ENCODE results near the gene EXOC6B. TPM values are rescaled to one million over a fixed set of nuclear protein-coding genes. Genes with fewer than 3 reads are reported as not detected.
"Not testable (repeated sequence)": the region's sequence is repeated elsewhere in the genome, so short reads cannot be mapped to it uniquely, and the experiment has no call there.

EXOC6B gene
- total RNA-seq, 4 donors from 2014 or later: 54.9 to 93.7 (median 64.6) TPM

- no peak for DNase-seq
- Histone ChIP-seq H3K27me3 (no peaks in the 10 kb centered on the region), H3K27ac (no peak overlapping the region), H3K4me1 (no peaks in the 10 kb centered on the region), H3K9me3 (no peaks in the 10 kb centered on the region), H3K36me3 (no peaks in the 10 kb centered on the region), H3K4me3 (no peak overlapping the region)
- TF ChIP-seq CTCF (IDR thresholded peaks at IDR 0.05): no peak
- no peak for TF ChIP-seq POLR2A (IDR thresholded peaks at IDR 0.05)
These were observed 287.3 kb downstream of the EXOC6B start for GRCh38 chr2:72538486-72538885.

GRCh38 chr2:72535586-72535985 lies 290.2 kb downstream of the EXOC6B start:
- not testable (repeated sequence) for DNase-seq

GRCh38 chr2:72533765-72534164 lies 292.1 kb downstream of the EXOC6B start:
- no peaks in the 10 kb centered on the region for H3K36me3 ChIP-seq
- H3K4me1 ChIP-seq: no peaks in the 10 kb centered on the region
- DNase-seq: no peak
- no peak overlapping the region for H3K4me3 ChIP-seq
- no peak overlapping the region for H3K27ac ChIP-seq
- no peak for TF ChIP-seq CTCF (IDR thresholded peaks at IDR 0.05)
- TF ChIP-seq POLR2A (IDR thresholded peaks at IDR 0.05): no peak
- H3K9me3 ChIP-seq: no peaks in the 10 kb centered on the region
- H3K27me3 ChIP-seq: no peaks in the 10 kb centered on the region

More at GRCh38 chr2:72535586-72535985, 290.2 kb downstream of the EXOC6B start:
- not testable (repeated sequence) for H3K4me1 ChIP-seq, H3K9me3 ChIP-seq, H3K27ac ChIP-seq, H3K27me3 ChIP-seq, H3K36me3 ChIP-seq, H3K4me3 ChIP-seq

- H3K4me1 ChIP-seq: no peaks in the 10 kb centered on the region
- no peaks in the 10 kb centered on the region for H3K27me3 ChIP-seq
- no peak for DNase-seq
- no peak overlapping the region for H3K4me3 ChIP-seq
- no peaks in the 10 kb centered on the region for H3K9me3 ChIP-seq
- TF ChIP-seq POLR2A (IDR thresholded peaks at IDR 0.05): no peak
- no peak for TF ChIP-seq CTCF (IDR thresholded peaks at IDR 0.05)
- H3K27ac ChIP-seq: no peak overlapping the region
- H3K36me3 ChIP-seq: no peaks in the 10 kb centered on the region
These were observed 298.4 kb downstream of the EXOC6B start for GRCh38 chr2:72527424-72527823.

GRCh38 chr2:72526623-72527022 lies 299.2 kb downstream of the EXOC6B start:
- H3K9me3 ChIP-seq: no peaks in the 10 kb centered on the region
- H3K4me1 ChIP-seq: no peaks in the 10 kb centered on the region
- no peaks in the 10 kb centered on the region for H3K27me3 ChIP-seq
- no peak for TF ChIP-seq POLR2A (IDR thresholded peaks at IDR 0.05)
- TF ChIP-seq CTCF (IDR thresholded peaks at IDR 0.05): no peak
- no peak overlapping the region for H3K4me3 ChIP-seq
- no peaks in the 10 kb centered on the region for H3K36me3 ChIP-seq
- DNase-seq: no peak
- H3K27ac ChIP-seq: no peak overlapping the region

- no peak overlapping the region for H3K27ac ChIP-seq
- no peak for TF ChIP-seq CTCF (IDR thresholded peaks at IDR 0.05)
- no peaks in the 10 kb centered on the region for H3K36me3 ChIP-seq
- no peaks in the 10 kb centered on the region for H3K4me1 ChIP-seq
- DNase-seq: no peak
- no peaks in the 10 kb centered on the region for H3K27me3 ChIP-seq
- H3K4me3 ChIP-seq: no peak overlapping the region
- no peaks in the 10 kb centered on the region for H3K9me3 ChIP-seq
These were observed 301.8 kb downstream of the EXOC6B start for GRCh38 chr2:72524071-72524470.
